ENCODE results near the gene RRAGB.
"Not testable (repeated sequence)": the region's sequence is repeated elsewhere in the genome, so short reads cannot be mapped to it uniquely, and the experiment has no call there.

The RRAGB gene

GRCh38 chrX:55759478-55759877, 41.9 kb downstream of the RRAGB start:
- TF ChIP-seq PAX5 (IDR thresholded peaks at IDR 0.05; ENCODE audit: insufficient read depth, low read length, severe bottlenecking) (no peak), TAF1 (IDR thresholded peaks at IDR 0.05; ENCODE audit: low read depth, low read length) (no peak), SPI1 (IDR thresholded peaks at IDR 0.05; ENCODE audit: low read depth, low read length) (no peak), POU2F2 (IDR thresholded peaks at IDR 0.05; ENCODE audit: low read depth, low read length) (no peak), POLR2AphosphoS5 (IDR thresholded peaks at IDR 0.05; ENCODE audit: low read depth, low read length) (no peak), POLR2A (IDR thresholded peaks at IDR 0.05; ENCODE audit: low read depth, low read length) (no peak)
- DNase-seq (ENCODE audit: insufficient read length, low spot score) (no peak), FAIRE-seq (no peak)

DNA sequence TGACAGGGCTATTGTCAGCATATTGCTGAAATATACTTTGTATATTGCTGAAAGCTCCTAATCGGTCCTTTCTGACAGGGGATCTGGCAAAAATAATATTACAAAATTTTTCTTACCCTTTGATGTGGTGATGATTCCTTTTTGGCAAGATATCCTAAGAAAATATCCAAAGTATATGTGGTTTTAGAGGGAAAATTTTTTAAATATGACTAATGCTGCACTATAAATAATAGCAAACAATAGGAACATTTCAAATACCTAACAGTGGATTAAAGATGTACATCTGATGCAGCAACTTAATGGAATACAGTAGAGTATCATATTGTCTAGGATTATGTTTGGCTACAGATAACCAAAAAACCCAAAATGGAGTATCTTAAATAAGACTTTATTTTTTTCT, 49.6 kb downstream of the RRAGB start:
- DNase-seq (ENCODE audit: insufficient read length, low spot score) (no peak), FAIRE-seq (no peak)
- no peak for TF ChIP-seq TAF1 (IDR thresholded peaks at IDR 0.05; ENCODE audit: low read depth, low read length)
- TF ChIP-seq SPI1 (IDR thresholded peaks at IDR 0.05; ENCODE audit: low read depth, low read length): no peak
- no peak for TF ChIP-seq PAX5 (IDR thresholded peaks at IDR 0.05; ENCODE audit: insufficient read depth, low read length, severe bottlenecking)
- no peak for TF ChIP-seq POLR2AphosphoS5 (IDR thresholded peaks at IDR 0.05; ENCODE audit: low read depth, low read length)
- no peak for TF ChIP-seq POU2F2 (IDR thresholded peaks at IDR 0.05; ENCODE audit: low read depth, low read length)
- TF ChIP-seq POLR2A (IDR thresholded peaks at IDR 0.05; ENCODE audit: low read depth, low read length): no peak

- DNase-seq (ENCODE audit: insufficient read length, low spot score); FAIRE-seq: not testable (repeated sequence)
Observed at GRCh38 chrX:55774419-55774818, 56.9 kb downstream of the RRAGB start.

- FAIRE-seq: no peak
- DNase-seq (ENCODE audit: insufficient read length, low spot score): no peak
- TF ChIP-seq PAX5 (IDR thresholded peaks at IDR 0.05; ENCODE audit: insufficient read depth, low read length, severe bottlenecking) (no peak), POU2F2 (IDR thresholded peaks at IDR 0.05; ENCODE audit: low read depth, low read length) (no peak), POLR2A (IDR thresholded peaks at IDR 0.05; ENCODE audit: low read depth, low read length) (no peak), TAF1 (IDR thresholded peaks at IDR 0.05; ENCODE audit: low read depth, low read length) (no peak), POLR2AphosphoS5 (IDR thresholded peaks at IDR 0.05; ENCODE audit: low read depth, low read length) (no peak), SPI1 (IDR thresholded peaks at IDR 0.05; ENCODE audit: low read depth, low read length) (no peak)
Observed at GRCh38 chrX:55777596-55777995, 60.0 kb downstream of the RRAGB start.

DNA sequence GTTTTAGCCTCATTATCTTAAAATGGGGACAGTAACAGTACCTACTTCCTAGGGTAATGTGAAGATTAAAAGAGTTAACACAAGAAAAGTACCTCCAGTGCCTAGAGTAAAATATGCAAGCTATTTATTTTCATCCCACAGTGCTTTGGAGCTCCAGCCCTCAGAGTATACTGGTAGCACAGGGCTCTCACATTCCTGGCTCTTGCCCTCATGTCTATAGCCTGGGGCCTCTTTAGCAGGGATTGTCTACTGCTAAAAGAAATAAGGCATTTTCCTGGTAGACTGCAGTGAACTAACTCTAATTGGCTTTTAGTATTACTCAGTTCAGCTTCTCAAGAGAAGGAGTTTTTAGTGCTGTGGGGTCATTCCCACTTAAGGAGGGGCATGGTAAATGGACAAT, 60.8 kb downstream of the RRAGB start:
- FAIRE-seq (no peak), DNase-seq (ENCODE audit: insufficient read length, low spot score) (no peak)
- no peak for TF ChIP-seq PAX5 (IDR thresholded peaks at IDR 0.05; ENCODE audit: insufficient read depth, low read length, severe bottlenecking)
- TF ChIP-seq POLR2A (IDR thresholded peaks at IDR 0.05; ENCODE audit: low read depth, low read length): no peak
- TF ChIP-seq SPI1 (IDR thresholded peaks at IDR 0.05; ENCODE audit: low read depth, low read length): no peak
- no peak for TF ChIP-seq POLR2AphosphoS5 (IDR thresholded peaks at IDR 0.05; ENCODE audit: low read depth, low read length)
- TF ChIP-seq TAF1 (IDR thresholded peaks at IDR 0.05; ENCODE audit: low read depth, low read length): no peak
- no peak for TF ChIP-seq POU2F2 (IDR thresholded peaks at IDR 0.05; ENCODE audit: low read depth, low read length)

- no peak for TF ChIP-seq TAF1 (IDR thresholded peaks at IDR 0.05; ENCODE audit: low read depth, low read length)
- TF ChIP-seq SPI1 (IDR thresholded peaks at IDR 0.05; ENCODE audit: low read depth, low read length): no peak
- no peak for TF ChIP-seq POLR2AphosphoS5 (IDR thresholded peaks at IDR 0.05; ENCODE audit: low read depth, low read length)
- TF ChIP-seq PAX5 (IDR thresholded peaks at IDR 0.05; ENCODE audit: insufficient read depth, low read length, severe bottlenecking): no peak
- no peak for TF ChIP-seq POLR2A (IDR thresholded peaks at IDR 0.05; ENCODE audit: low read depth, low read length)
- no peak for TF ChIP-seq POU2F2 (IDR thresholded peaks at IDR 0.05; ENCODE audit: low read depth, low read length)
- FAIRE-seq: no peak
- DNase-seq (ENCODE audit: insufficient read length, low spot score): no peak
Observed at GRCh38 chrX:55783723-55784122, 66.2 kb downstream of the RRAGB start.

DNA sequence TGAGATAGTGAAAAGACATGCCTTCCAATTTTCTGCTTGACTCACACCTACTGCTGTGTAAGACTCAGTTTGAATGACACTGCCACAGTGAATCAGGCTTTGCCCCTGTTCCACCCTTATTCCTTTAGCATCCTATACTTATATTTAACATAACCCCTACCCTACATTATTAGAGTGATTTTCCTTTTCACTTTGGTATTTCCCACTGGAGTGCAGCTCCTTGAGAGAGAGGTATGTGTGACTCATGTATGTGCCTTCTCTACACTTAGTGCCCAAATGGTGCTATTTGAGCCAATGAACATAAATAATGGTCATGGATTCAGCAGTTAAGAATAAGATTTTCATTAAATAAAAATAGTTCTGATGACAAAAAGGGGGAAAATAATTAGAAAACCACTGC, 69.5 kb downstream of the RRAGB start:
- peak; percentile 74 for FAIRE-seq
- DNase-seq (ENCODE audit: insufficient read length, low spot score): no peak
- TF ChIP-seq POU2F2 (IDR thresholded peaks at IDR 0.05; ENCODE audit: low read depth, low read length) (no peak), POLR2A (IDR thresholded peaks at IDR 0.05; ENCODE audit: low read depth, low read length) (no peak), PAX5 (IDR thresholded peaks at IDR 0.05; ENCODE audit: insufficient read depth, low read length, severe bottlenecking) (no peak), TAF1 (IDR thresholded peaks at IDR 0.05; ENCODE audit: low read depth, low read length) (no peak), POLR2AphosphoS5 (IDR thresholded peaks at IDR 0.05; ENCODE audit: low read depth, low read length) (no peak), SPI1 (IDR thresholded peaks at IDR 0.05; ENCODE audit: low read depth, low read length) (no peak)

- TF ChIP-seq SPI1 (IDR thresholded peaks at IDR 0.05; ENCODE audit: low read depth, low read length) (peak; percentile 85), POLR2A (IDR thresholded peaks at IDR 0.05; ENCODE audit: low read depth, low read length) (no peak)
- DNase-seq (ENCODE audit: insufficient read length, low spot score) (no peak), FAIRE-seq (peak; percentile 70)
Observed at GRCh38 chrX:55787727-55788126, 70.2 kb downstream of the RRAGB start.

DNA sequence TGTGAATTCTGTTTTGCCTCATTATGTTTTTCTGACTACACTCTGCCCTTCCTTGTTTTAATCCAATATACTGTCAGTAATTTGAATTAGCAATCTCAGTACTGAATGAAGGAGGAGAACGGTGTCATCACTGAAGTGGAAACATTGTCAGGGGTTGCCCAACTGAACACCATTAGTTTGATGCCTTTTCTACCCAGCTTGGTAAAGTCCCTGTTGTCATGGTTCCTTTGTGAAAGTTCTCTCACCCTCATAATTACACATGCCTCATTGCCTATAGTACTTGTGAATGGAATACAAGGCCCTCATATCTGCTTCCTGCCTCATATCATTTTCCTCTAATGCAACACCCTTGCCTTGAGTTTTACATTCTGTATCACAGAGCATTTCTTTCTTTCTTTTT, 76.9 kb downstream of the RRAGB start:
- FAIRE-seq: peak; percentile 87
- TF ChIP-seq TAF1 (IDR thresholded peaks at IDR 0.05; ENCODE audit: low read depth, low read length): no peak

DNA sequence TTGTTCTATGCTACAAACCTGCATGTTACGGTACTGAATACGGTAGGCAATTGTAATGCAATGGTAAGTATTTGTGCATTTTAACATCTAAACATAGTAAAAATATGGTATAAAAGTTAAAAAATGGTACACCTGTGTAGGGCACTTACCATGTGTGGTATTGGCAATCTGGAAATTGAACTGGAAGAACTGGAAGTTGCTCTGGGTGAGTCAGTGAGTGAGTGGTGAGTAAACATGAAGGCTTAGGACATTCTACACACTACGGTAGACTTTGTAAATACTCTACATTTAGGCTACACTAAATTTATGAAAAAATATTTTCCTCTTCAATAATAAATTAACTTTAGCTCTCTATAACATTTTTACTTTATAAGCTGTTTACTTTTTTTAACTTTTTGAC, 78.9 kb downstream of the RRAGB start:
- no peak for TF ChIP-seq TAF1 (IDR thresholded peaks at IDR 0.05; ENCODE audit: low read depth, low read length)
- no peak for TF ChIP-seq POLR2AphosphoS5 (IDR thresholded peaks at IDR 0.05; ENCODE audit: low read depth, low read length)
- TF ChIP-seq POU2F2 (IDR thresholded peaks at IDR 0.05; ENCODE audit: low read depth, low read length): no peak
- no peak for TF ChIP-seq POLR2A (IDR thresholded peaks at IDR 0.05; ENCODE audit: low read depth, low read length)
- no peak for TF ChIP-seq SPI1 (IDR thresholded peaks at IDR 0.05; ENCODE audit: low read depth, low read length)
- TF ChIP-seq PAX5 (IDR thresholded peaks at IDR 0.05; ENCODE audit: insufficient read depth, low read length, severe bottlenecking): no peak
- FAIRE-seq: no peak
- no peak for DNase-seq (ENCODE audit: insufficient read length, low spot score)

More for the DNA sequence above, 76.9 kb downstream of the RRAGB start:
- DNase-seq (ENCODE audit: insufficient read length, low spot score): no peak

DNA sequence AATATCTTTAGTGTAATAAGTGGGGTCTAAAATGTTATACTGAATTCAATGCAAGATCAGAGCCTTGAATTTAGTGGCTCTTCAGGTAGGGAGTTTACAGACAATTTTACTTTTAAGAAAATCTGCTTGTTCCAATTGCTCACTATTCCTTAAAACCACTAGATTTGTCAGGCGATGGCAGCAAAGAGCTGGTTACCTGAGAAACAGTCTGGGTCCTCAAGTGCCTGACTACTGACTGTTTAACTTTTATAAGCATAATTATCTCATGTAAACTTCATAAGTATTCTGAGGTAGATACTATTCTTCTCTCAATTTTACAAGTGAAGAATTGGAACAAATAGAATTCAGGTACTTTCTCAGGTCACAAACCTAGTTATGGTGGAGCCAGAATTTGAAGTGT, 84.3 kb downstream of the RRAGB start:
- FAIRE-seq (no peak), DNase-seq (ENCODE audit: insufficient read length, low spot score) (no peak)
- TF ChIP-seq TAF1 (IDR thresholded peaks at IDR 0.05; ENCODE audit: low read depth, low read length) (no peak), PAX5 (IDR thresholded peaks at IDR 0.05; ENCODE audit: insufficient read depth, low read length, severe bottlenecking) (no peak), POU2F2 (IDR thresholded peaks at IDR 0.05; ENCODE audit: low read depth, low read length) (no peak), POLR2AphosphoS5 (IDR thresholded peaks at IDR 0.05; ENCODE audit: low read depth, low read length) (no peak), POLR2A (IDR thresholded peaks at IDR 0.05; ENCODE audit: low read depth, low read length) (no peak), SPI1 (IDR thresholded peaks at IDR 0.05; ENCODE audit: low read depth, low read length) (no peak)
